D721Med (cell line): ENCODE results near the gene PRKAB1.
"Not testable (repeated sequence)": the region's sequence is repeated elsewhere in the genome, so short reads cannot be mapped to it uniquely, and the experiment has no call there.

Source experiments
- DNase-seq: peaks from one replicate; pipeline ENCODE4 v3.0.0; 2011; ENCODE audit warnings: low spot score; ENCODE audit not compliant: insufficient read length
- FAIRE-seq: peaks from 2 replicates; lab custom pipeline; 2011; peaks lifted over from hg19 to GRCh38; lab: Jason Lieb, UNC
- TF ChIP-seq, protein P1 (sequence below): IDR thresholded peaks from 2 replicates; pipeline ENCODE4 v1.5.1; 2012; ENCODE audit warnings: mild to moderate bottlenecking, control low read depth; ENCODE audit not compliant: insufficient read depth; ENCODE audit errors: missing control alignments

PRKAB1 gene

DNA sequence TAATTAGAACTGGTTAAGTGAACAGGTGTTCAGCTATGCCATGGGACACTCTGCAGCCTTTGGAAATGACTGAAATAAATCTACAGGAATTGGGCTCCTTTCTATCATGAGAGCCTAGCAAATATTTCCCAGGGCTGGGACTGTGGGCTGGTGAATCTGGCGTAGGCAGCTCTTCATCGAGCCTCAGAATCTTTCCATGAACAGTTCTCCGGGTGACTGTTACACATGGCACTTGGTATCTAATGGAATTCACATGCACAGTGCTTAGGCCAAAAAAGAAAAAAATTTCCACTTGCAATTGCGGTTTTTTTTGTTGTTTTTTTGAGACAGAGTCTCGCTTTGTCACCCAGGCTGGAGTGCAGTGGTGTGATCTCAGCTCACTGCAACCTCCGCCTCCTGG, 32.1 kb downstream of the PRKAB1 start:
- DNase-seq (no peak), FAIRE-seq (no peak)
- TF ChIP-seq, protein P1, sequence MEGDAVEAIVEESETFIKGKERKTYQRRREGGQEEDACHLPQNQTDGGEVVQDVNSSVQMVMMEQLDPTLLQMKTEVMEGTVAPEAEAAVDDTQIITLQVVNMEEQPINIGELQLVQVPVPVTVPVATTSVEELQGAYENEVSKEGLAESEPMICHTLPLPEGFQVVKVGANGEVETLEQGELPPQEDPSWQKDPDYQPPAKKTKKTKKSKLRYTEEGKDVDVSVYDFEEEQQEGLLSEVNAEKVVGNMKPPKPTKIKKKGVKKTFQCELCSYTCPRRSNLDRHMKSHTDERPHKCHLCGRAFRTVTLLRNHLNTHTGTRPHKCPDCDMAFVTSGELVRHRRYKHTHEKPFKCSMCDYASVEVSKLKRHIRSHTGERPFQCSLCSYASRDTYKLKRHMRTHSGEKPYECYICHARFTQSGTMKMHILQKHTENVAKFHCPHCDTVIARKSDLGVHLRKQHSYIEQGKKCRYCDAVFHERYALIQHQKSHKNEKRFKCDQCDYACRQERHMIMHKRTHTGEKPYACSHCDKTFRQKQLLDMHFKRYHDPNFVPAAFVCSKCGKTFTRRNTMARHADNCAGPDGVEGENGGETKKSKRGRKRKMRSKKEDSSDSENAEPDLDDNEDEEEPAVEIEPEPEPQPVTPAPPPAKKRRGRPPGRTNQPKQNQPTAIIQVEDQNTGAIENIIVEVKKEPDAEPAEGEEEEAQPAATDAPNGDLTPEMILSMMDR: no peak

DNA sequence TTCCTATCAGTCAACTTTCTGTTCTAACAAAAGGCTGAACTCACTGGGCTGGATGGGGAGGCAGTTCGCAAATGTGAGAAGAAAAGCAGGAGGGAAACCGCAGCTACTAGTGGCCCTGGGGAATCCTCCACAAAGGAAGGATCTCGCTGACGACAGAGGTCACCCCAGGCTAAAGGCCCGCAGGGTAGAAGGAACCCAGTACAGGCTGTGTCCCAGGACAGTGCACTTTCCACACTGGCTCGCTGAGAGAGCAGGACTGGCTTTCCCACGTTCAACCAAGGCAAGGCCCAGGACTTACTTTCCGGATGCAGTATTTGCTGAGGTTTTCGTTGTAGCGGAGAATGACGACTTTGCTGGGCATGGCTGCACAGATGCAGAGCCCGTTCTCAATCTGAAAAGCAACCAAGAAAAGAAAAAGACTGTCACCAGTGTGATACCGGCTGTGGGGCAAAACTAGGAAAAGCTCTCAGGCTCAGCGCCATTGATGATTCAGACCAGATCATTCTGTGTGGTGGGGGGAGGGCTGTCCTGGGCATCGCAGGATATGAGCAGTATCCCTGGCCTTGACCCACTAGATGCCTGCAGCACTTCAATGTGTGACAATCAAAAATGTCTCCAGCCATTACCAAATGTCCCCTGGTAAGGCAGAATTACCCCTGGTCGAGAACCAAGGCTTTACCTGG, 36.3 kb downstream of the PRKAB1 start:
- TF ChIP-seq, protein P1: no peak
- DNase-seq (no peak), FAIRE-seq (no peak)

DNA sequence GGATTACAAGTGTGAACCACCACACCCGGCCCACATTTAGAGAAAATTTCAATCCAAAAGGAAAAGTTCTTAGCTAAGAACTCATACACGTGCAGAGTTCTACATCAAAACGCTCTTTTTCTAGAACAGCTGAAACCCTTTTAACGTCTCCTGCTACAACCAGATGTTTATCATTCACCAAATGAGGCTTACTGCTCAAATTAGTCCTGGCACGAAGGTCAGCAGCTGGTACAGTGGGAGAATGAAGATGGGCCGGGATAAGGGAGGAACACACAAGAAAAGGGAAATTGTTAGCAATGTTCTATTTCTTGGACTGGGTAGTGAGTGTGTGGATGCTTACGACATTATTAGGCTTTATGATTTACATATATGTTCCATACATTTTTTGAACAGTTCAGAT, 37.2 kb downstream of the PRKAB1 start:
- TF ChIP-seq, protein P1: no peak
- no peak for FAIRE-seq
- no peak for DNase-seq

DNA sequence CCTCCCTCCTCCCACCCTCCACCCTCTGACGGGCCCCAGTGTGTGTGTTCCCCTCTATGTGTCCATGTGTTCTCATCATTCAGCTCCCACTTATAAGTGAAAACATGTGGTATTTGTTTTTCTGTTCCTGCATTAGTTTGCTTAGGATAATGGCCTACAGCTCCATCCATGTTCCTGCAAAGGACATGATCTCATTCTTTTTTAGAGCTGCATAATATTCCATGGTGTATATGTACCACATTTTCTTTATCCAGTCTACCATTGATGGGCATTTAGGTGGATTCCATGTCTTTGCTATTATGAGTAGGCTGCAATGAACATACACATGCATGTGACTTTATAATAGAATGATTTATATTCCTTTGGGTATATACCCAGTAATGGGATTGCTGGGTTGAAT, 38.5 kb downstream of the PRKAB1 start:
- not testable (repeated sequence) for FAIRE-seq, DNase-seq

DNA sequence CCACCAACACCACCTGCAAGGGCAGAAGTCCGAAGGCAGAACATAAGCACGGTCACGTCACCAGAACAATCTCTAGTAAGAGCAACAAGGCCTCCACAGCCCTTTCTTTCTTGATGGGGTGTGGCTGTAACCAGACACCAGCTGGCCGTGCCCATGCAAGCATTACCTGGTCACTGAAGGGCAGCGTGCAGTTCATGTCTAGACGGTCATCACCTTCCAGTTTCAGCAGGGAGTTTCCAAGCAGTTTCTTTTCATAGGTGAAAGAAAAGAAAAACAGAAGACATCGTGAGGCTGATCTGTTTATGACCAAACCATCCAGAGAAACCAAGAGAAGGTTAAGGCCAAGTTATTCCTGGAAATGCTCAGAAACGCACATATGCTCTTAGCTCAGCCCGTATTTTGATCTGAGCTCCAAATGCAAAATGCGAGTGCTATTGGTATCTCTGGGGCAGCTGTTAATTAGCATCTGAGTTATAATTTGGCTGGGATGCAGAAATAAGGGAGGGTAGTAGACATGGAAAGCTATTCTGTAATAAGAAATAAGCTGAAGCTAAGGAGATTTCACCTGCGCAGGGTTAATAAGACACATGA, 42.5 kb downstream of the PRKAB1 start:
- DNase-seq: no peak
- TF ChIP-seq, protein P1: no peak
- FAIRE-seq: no peak

DNA sequence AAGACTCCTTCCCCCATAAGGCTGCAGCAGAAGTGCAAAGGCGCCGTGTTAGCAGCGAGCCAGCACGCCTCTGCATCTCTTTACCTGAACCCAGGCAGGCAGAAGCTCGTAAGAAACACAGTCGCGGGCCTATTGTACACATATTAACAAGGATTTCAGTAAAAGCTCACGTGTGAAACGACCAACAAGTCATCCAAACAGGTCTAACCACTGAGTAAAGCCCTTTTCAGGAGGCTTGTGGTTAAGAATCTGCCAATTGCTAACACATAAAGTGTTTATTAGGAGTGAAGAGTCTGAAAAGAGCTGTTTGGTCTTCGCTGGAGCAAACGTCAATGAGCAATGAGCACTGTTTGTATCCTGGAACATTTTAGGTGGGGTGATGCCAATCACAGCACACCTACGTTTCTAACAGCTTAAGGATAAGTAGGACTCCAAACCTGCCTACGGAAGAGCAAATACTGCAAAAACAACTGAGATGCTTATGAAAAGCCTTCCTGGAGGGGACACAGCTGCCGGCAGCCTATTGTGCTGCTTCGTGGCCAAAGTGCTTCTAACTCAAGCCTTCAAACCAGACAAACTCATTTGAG, 43.1 kb downstream of the PRKAB1 start:
- TF ChIP-seq, protein P1: no peak
- DNase-seq (no peak), FAIRE-seq (no peak)

DNA sequence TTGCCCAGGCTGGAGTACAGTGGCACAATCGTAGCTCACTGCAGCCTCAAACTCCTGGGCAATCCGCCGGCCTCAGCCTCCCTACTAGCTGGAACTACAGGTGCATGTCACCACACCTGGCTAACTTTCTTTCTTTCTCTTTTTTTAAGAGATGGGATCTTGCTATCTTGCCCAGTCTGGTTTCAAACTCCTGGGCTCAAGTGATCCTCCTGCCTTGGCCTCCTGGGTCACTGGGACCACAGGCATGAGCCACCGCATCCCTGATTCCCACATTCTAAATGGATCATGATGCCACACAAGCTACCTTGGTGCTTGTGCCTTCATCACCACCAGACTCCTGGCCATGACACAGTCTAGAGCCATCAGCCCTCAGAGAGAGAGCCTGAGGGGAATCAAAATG, 43.8 kb downstream of the PRKAB1 start:
- FAIRE-seq (no peak), DNase-seq (no peak)
- TF ChIP-seq, protein P1: no peak
